GM23338 (cell line): ENCODE measurements around the gene ABCC5.
A peak's percentile ranks its signal among the peaks of the same experiment; 100 is the strongest.

Source experiments
- CTCF ChIP-seq, 2 experiments: fragments of 200-600 bp in 1 of 2; sonication (generic) in 1 of 2; conservative IDR thresholded peaks; 2 replicates each; pipeline versions ENCODE4 v1.5.1 to v1.6.1; 2016 to 2017; ENCODE audit warnings: antibody characterized with exemption in 2 of 2, low read depth in 2 of 2, mild to moderate bottlenecking in 2 of 2, moderate library complexity in 1 of 2
- POLR2AphosphoS5 ChIP-seq: IDR thresholded peaks from 2 replicates; pipeline ENCODE4 v1.6.1; 2016; ENCODE audit warnings: antibody characterized with exemption, low read depth

GRCh38 chr3:184016811-184017671 lies 643 bp downstream of the ABCC5 start:
- TF ChIP-seq POLR2AphosphoS5 (no peak), CTCF (conservative IDR thresholded peaks at IDR 0.05; ENCODE audit: low read depth in 2 of 2) (peak; percentile 79 to 83)
